Left renal cortex interstitium (tissue), 4 donors: Measurements from ENCODE around the gene MTG2. TPM values are rescaled to one million over a fixed set of nuclear protein-coding genes. Genes with fewer than 3 reads are reported as not detected.

Experiments
- DNase-seq, 4 donors: peaks; one replicate each; pipeline ENCODE4 v3.0.0-alpha.2; 2013; ENCODE audit warnings: low read depth in 4 of 4, low spot score in 2 of 4, missing footprints in 1 of 4
- polyA plus RNA-seq, 4 donors: library from polyadenylated mRNA; unstranded; fragments of 120-200 nt; gene quantifications; one replicate each; pipeline ENCODE4 v1.2.1, GENCODE V29; 2013; ENCODE audit not compliant: insufficient read length in 4 of 4

Gene MTG2
- polyA plus RNA-seq, 4 donors, result 30.6 to 45.6 (median 36.7) TPM

- no peak for DNase-seq
These were observed 4.3 kb upstream of the MTG2 start for GRCh38 chr20:62178316-62179161.

- no peak for DNase-seq
These were observed 3.7 kb upstream of the MTG2 start for GRCh38 chr20:62179162-62179504.

GRCh38 chr20:62181808-62182207 is 1.0 kb upstream of the MTG2 start:
- DNase-seq, result no peak

- no peak for DNase-seq
These were observed 756 bp downstream of the MTG2 start for GRCh38 chr20:62183426-62184142.

- DNase-seq, result no peak
These were observed 3.2 kb downstream of the MTG2 start for GRCh38 chr20:62186096-62186426.

- no peak for DNase-seq
These were observed 4.3 kb downstream of the MTG2 start for GRCh38 chr20:62186887-62187866.

GRCh38 chr20:62190639-62191411 is 8.0 kb downstream of the MTG2 start:
- DNase-seq, result no peak

GRCh38 chr20:62191781-62192559 is 9.1 kb downstream of the MTG2 start:
- no peak for DNase-seq

- no peak for DNase-seq
These were observed 9.8 kb downstream of the MTG2 start for GRCh38 chr20:62192635-62193034.

- no peak for DNase-seq
These were observed 10.5 kb downstream of the MTG2 start for GRCh38 chr20:62193079-62194025.

- DNase-seq, result no peak
These were observed 12.2 kb downstream of the MTG2 start for GRCh38 chr20:62195075-62195405.

GRCh38 chr20:62195736-62196135 is 12.9 kb downstream of the MTG2 start:
- DNase-seq, result no peak

GRCh38 chr20:62196286-62196685 is 13.5 kb downstream of the MTG2 start:
- no peak for DNase-seq

- DNase-seq, result no peak
These were observed 14.5 kb downstream of the MTG2 start for GRCh38 chr20:62197311-62197710.

- no peak for DNase-seq
These were observed 15.0 kb downstream of the MTG2 start for GRCh38 chr20:62197801-62198200.

GRCh38 chr20:62198496-62198895 is 15.7 kb downstream of the MTG2 start:
- DNase-seq, result no peak

GRCh38 chr20:62198931-62199330 is 16.1 kb downstream of the MTG2 start:
- no peak for DNase-seq

GRCh38 chr20:62200491-62201172 is 17.8 kb downstream of the MTG2 start:
- no peak for DNase-seq
